Activated effector memory CD4-positive, alpha-beta T cell treated with Interleukin-2 at 50 U/mL for 16 hours (primary cell): ENCODE data around the gene SH3BP4.
"Not testable (repeated sequence)": the region's sequence is repeated elsewhere in the genome, so short reads cannot be mapped to it uniquely, and the experiment has no call there.

Experiments used
- DNase-seq: peaks from one replicate; pipeline ENCODE4 v3.0.0-alpha.2; 2020

SH3BP4 gene

DNA sequence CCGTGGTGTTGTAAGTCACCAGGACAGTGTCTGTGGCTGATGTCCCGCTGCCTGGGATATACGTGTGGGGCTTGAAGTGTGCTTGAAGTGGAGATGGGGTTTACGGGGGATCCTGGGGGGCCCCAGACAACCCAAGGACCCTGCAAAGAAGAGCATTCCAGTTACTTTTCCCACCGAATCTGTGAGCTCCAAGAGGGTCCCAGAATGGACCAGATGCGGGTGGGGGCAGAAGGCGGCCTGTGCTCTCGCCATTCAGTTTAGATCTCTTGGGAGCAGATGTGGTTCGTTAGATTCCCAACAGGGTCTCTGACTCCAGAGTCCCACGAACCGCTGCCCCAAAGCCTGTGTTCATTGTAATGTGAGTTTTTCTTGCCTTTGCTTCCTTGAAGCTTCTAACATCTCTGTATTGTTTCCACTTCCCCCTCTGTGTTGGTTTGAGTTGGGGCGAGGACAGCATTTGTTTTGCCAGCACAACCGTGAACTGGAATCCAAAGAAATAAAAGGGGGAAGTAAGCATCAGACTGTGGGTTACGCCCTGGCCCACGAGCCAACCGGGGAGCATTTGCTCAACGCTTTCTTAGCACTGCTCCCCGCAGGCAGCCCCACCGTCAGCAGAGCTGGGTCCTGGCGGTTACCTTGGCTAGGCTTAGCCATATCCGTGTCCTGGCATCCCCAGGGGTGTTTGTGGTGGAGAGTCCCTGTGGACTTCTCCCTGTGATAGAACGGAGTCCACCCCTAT, 92.1 kb downstream of the SH3BP4 start:
- no peak for DNase-seq

DNA sequence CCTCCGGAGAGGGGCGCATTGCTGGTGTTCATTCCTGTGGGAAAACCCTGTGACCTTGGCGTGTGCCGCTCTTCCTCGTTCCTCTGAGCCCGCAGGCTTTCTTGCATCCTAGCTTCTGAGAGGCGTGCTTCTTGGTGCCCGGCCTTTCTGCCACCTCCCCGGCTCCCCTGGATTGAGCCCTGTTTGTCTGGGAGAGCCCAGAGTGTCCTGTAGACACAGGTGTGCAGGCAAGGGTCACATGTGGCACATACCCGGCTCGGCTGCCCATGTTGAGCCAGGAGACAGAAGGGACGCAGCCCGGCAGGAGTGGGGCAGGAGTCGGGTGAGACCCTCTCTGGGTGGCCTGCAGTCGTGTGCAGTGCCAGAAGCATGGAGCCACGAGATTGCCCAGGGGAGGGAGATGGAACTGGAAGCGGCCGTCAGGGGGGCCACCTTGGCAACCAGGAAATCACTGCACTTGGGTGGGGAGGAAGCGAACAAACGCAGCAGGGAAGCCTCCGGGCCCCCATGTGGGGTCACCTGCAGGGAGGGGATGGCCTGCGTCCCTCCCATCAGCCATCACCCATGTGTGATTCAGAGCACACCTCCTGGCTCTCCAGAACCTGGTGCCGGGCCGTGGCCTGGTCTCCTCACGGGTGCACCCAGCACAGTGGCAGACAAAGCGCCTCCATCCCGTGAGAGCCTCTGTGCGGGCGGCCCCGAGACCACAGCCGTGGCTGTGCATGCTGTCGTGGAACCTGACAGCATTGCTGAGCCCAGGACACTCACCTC, 92.9 kb downstream of the SH3BP4 start:
- DNase-seq, result no peak

DNA sequence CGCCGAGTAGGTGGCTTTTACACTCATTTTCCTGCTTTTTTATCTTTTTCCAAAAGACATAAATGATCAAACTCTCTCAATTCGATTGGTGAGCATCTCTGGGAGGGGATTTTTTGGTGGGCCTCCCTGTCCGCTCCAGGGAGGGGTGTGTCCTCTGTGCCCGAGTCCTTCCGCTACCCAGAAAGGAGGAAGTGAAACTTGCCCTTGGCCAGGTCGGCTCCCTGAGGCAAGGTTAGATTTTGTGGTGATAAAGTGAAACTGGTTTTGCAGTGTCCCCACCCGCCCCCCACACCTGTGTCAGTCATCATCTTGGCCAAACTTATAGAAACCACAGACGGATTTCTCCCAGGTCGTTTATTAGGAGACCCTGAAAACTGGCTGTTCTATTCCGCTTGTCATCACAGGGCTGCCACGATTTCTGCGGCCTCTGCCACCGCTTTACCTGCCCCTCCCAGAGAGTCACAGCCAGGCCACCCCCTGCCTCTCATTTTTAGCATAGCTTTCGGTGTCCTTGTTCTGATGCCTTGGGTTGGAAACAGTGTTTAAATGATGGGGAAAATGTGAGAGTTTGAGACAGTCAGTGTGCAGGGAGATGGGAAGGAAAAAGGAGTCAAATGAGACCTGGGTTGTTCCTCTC, 93.6 kb downstream of the SH3BP4 start:
- no peak for DNase-seq

DNA sequence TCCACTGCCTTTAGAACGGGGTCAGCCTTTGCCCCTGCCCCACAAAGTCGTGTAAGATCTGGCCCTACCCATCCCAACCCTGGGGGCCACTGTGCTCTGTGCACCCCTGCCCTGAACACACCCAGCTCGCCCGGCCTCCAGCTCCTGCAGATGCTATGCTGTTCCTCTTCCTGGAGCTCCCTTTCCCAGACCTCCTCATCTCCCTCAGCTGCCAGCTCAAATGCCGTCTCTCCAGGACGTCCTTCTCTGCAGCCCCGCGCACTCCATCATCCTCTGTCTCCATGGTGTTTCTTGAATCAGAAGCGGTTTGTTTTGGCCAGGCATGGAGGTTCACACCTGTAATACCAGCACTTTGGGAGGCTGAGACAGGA, 94.1 kb downstream of the SH3BP4 start:
- DNase-seq, result no peak

DNA sequence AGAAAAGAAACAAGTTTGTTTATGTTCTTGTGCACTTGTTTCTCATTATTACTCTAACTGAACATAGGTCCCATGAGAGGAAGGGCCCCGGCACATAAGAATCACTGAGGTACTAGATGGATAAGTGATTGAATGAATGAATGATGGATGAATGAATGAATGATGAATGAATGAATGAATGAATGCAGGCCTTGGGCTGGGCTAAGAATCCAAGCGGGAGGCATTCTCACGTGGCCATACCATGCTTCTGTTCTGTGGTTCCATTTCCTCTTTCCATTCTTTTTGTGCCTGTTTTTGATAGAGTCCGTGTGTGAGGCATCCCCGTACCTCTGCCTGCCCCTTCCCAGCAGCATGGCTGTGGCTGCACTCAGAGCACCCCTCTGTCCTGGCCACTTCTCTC, 94.8 kb downstream of the SH3BP4 start:
- DNase-seq, result no peak

DNA sequence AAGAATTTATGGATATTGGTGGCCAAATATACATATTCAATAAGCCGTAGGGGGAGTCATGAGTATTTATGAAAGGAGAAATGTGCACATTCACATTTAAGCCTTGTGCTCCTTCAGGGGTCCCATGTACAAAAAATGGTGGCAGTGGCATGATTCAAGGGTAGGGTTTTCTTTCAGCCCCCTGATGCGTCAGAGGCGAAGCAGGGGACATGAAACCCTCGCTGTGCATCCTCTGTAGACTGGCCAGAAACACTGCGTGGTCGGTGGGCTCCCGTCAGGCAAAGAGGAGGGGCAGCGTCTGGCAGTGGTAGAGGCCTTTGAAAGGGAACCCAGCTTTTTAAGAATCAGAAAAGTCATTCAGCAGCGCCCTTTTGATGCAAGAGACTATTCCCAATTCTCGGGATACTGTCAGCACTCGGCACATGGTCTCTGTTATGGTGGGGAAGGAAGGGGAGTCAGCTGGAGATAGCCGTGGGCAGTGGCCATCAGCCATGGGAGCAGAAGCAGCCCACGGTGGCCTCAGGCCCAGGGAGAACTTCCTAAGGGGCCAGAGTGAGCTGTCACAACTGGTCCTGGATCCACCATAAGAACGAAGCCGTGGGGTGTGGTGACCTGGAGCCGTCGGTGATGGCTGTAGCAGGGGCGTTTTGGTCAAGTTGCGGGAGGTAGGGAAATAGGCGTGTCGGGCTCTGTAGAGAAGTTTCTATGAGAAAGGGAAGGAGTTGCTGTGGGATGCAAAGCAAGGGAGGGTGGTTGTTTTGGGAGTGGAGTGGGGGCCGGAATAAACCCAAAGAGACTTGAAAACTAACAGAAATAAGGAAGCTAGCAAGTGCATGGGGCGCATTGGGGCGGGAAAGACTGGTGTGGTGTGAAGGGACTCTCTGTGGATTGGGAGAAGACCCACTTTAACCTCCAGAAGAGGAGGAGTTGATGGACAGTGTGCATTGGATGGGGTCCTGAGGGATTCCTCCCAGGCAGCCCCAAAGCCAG, 95.6 kb downstream of the SH3BP4 start:
- DNase-seq, result no peak

DNA sequence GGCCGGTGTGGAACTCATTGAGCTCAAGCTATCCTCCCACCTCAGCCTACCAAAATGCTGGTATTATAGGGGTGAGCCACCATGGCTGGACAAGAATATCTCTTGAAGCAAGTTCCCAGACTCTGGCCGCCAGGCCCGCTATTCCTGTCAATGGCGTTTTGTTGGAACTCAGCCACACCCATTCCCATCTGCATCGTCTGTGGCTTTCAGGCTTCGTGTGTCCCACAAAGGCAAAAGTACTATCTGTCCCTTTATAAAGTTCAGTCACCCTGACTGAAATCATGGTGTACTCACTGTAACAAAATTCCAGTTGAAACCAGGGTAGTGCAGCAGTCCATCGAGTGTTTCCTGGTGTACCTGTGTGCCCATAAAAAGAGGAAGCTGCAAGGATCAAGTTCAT, 96.7 kb downstream of the SH3BP4 start:
- DNase-seq, result no peak

DNA sequence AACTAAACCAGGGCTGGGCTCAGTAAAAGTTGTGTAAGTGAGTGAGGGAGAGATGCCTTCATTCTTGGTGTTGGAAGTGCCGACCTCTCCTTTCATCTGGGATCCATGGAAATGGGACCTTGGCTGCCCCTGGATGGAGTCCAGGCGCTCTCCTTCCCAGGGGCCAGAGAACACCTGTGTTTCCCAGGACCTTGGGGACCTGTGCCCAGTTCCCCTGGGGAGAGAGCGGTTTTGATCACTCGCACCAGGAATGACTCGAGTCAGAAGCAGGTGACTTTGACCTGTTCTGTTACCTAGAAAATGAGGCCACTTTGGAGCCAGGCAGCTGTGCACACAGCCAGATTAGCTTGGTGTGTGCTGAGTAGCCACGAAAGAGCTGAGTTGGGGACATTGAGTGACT, 97.3 kb downstream of the SH3BP4 start:
- DNase-seq, result no peak

DNA sequence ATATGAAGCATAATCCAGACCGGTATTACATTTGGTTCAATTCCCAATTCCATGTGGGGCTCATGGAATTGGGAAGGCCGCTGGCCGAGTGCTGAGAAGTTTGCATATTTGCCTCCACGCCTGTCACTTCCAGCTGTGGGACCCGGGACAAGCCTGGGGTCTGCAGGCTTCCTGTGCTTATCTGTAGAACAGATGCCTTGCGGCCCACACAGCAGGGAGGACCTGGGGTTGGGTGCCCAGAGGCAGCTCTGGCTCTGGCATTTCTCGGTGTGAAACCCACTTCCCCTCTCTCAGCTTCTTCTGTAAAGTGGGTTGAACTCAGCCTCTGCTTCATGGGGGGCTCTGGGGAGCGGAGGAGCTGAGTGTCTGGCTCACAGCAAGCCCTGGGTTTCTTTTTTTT, 97.9 kb downstream of the SH3BP4 start:
- DNase-seq, result no peak

DNA sequence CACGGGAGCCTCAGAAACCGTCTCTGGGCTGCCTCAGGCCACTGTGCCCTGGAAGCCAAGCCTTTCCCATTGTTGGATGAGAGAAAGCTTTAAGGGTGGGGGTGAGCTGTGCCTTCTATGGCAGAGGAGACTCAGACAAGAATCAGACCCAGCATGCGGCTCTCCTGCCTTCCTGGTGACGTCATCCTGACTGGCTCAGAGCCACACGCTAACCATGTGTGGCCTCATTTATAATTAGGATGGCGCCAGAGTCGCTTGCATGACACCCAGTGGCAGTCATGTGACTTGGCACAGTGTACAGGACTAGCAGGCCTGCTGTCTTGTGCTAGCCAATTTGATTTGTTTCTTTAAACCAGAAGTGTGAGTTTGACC, 99.1 kb downstream of the SH3BP4 start:
- DNase-seq, result no peak

DNA sequence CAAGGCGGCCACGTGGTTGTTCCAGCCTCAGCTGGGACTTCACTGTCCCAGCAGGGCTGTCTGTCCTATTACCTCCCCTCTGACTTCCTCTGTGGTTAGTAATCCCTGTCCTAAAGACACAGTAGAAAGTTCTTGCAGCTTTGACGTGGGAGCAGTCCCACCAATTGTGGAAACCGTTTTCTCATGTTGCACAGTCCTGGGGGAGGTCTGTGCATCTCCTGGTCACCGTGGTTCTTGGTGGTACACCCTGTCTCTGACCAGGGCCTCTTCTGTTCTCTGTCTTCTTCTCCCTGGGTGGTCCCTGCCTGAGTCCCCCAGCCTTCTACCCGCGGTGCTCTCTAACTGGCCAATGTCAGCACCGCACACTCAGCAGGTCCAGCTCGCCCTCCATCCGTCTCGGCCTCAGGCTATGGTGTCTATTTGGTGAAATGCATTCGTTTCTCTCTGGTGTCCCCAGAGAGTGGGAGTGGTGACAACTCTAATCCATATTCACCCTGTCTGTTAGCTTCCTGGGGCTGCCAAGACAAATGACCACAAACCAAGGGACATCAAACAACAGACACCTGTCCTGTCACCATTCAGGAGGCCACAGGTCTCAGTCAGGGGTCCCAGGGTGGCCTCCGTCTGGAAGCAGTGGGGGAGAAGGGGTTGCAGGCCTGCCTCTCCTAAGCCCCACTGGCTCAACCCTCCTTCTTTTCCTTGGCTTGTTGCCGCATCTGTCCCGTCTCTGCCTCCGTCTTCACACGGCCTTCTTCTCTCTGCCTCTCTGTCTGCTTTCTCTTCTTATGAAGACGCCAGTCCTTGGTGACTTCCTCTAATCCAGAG, 99.8 kb downstream of the SH3BP4 start:
- DNase-seq, result no peak

DNA sequence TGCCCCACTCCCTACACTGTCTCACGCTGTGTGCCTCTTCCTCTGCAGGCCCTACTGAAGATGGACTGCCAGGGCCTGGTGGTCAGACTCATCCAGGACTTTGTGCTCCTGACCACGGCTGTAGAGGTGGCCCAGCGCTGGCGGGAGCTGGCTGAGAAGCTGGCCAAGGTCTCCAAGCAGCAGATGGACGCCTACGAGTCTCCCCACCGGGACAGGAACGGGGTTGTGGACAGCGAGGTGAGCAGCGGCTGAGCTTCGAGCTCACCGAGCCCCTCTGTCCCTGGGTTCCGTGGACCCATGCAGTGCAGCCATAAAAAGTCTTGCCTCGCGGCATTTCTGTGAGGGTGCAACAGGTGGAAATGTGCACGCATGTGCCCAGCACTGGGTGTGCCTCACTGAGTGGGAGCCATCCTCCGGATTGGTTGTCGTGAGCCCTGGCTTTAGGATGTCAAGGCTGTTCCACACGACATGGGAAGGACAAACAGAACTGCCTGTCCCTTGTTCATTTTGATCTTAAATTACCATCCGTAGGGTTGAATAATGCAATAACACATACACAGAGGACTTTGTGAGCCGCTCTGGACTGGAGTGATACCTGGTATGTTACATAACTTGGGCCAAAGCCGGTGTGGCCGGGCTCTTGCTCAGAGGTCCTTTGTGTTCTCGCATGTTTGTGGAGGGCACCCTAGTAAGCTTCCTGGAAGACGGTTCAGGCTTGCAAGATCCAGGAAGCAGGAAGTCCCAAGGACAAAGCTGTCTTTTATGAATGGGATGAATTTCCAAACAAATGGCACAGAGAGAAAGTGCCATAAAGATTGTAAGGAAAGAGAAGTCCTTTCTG, 100.9 kb downstream of the SH3BP4 start:
- DNase-seq, result no peak

DNA sequence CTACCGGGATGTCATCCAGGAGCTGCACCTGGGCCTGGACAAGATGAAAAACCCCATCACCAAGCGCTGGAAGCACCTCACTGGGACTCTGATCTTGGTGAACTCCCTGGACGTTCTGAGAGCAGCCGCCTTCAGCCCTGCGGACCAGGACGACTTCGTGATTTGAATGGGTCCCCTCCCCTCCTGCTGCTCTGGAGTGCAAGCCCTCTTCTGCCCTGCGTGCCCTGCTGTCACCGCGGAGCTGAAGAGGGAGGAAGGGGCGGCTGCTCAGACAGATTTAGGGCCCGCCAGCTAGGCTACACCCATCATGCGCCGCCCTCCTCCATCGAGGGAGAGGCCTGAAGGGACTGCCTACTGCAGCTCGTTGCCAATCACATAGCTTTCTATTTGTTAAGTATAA, 101.8 kb downstream of the SH3BP4 start:
- no peak for DNase-seq

DNA sequence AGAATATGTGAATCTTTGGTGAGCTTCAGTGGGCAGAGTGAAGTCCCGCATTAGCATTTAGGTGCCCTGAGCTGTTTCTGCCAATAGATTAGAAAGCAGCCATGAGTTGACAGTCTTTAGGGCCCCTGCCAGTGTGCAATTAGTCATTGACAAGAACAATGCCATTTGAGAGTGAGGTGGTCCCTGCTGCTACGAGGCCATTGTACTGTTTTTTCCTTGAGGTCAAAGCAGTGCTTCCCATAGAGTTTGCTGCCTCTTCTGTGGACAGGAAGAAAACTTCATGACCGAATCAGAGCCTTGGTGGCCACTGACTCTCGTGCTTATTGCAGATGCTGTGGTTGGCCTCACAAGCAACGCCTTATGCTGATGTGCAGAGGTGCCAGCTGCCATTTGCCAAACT, 102.7 kb downstream of the SH3BP4 start:
- no peak for DNase-seq

DNA sequence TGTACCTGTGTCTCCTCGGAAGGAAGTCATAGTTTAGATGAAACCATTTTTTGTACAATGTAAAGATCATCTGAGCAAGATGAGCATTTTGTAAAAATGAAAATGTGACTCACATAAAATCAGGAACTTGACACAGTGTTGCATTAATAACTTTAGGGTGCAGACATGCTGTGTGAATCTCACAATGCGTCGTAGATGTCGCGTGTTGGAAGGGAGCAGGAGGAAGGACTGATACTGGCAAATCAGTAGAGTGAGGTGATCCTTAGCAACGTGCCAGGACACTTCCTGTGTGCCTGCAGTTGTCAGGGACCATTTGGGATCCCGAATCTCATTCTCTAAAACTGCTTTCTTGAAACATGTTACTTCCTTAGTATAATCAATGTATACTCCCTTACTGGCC, 103.1 kb downstream of the SH3BP4 start:
- no peak for DNase-seq

DNA sequence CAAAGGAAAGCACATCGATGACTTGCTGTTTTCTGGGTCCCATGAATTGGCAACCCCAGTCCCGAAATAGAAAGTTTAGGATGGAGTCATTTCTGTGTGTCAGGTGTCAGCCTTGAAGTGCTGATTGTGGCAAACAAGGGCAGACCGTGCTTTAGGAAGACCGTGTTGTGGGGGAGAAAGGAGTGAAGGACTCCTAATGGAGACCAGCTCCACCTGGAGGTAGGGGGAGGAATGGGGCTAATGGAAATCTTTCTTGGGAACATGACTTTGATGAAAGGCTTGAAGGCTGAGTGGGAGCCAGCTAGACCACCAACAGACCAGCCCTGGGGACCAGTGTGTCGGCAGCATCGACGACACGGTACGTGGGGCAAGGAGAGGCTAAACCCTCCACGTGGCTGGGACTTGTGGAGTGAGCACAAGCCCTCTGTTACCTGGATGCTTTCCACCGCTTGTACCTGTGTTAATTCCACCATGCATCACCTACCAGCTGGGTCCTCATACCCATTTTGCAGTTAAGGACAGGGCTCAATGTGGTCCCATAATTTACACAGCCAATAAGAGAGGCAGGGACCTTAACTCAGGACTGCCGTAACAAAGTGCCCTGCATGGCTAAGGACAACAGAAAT, 104.2 kb downstream of the SH3BP4 start:
- no peak for DNase-seq

DNA sequence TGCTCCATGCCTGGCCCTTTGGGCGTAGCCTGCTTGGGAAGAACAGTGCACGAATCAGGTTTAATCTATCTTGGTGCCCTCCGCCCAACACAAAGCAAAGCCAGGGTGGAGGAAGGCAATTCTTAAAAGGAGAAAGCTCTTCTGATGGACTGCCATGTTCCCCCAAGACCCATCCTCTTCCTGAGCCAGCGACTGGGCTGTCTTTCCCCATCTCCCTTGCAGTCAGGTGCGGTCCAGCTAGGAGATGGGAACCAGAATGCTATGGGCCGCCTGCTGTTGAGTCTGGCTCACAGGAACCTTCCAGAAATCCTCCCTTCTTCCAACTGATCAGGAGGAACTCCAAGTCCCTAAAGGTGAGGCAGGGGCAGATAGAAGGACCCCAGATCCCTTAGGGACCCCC, 105.0 kb downstream of the SH3BP4 start:
- no peak for DNase-seq

DNA sequence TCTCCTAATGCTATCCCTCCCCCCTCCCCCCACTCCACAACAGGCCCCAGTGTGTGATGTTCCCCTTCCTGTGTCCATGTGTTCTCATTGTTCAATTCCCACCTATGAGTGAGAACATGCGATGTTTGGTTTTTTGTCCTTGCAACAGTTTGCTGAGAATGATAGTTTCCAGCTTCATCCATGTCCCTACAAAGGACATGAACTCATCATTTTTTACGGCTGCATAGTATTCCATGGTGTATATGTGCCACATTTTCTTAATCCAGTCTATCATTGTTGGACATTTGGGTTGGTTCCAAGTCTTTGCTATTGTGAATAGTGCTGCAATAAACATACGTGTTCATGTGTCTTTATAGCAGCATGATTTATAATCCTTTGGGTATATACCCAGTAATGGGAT, 105.8 kb downstream of the SH3BP4 start:
- DNase-seq, result not testable (repeated sequence)

DNA sequence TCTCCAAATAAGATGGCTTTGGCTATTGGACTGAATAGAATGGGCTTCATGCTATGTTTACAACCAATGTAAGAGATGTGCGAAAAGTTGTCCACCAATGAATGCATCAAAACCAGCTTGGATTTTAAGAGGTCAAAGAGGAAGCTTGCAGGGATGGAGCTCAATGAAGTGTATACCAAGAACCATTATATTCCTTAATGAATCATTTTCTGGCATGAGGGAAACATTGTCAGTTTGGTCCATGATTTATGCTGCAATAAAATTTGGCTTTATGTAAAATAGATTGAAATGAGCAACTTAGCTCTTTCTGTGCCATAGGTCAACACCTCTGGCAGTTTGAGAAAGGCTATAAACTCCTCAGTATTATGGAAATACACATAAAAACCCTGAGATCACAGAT, 107.3 kb downstream of the SH3BP4 start:
- DNase-seq, result no peak

DNA sequence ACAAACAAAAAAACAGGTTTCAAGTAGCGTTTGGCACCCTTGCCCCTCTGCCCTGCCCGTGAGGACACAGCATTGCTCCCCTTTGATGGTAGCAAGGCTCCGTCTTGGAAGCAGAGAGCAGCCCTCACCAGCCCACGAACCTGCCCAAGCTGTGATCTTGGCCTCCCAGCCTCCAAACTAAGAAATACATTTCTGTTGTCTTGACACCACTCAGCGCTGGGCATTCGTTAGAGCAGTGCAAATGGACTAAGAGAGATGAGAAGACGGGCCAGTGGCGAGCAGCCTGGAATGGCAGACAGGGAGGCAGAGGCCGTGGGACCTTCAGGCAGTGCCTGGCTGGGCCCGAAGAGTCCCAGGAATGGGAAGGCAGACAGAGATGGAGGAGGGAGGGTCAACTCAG, 109.8 kb downstream of the SH3BP4 start:
- no peak for DNase-seq
